H9 (cell line): ENCODE measurements around the gene RDH13. TPM values are rescaled to one million over a fixed set of nuclear protein-coding genes. Genes with fewer than 3 reads are reported as not detected.

ENCODE experiments used
- DNase-seq: peaks from one replicate; pipeline ENCODE4 v3.0.0-alpha.2; 2017
- H2AFZ ChIP-seq: one replicate; pipeline ENCODE4 v1.6.1; 2013; ENCODE audit warnings: mild to moderate bottlenecking, low read length, control low read depth, moderate library complexity
- H2AK5ac ChIP-seq: 2 replicates; pipeline ENCODE4 v1.6.1; 2013; ENCODE audit warnings: low read length, control low read depth, mixed read lengths; ENCODE audit not compliant: insufficient read length
- H2BK120ac ChIP-seq: one replicate; pipeline ENCODE4 v1.6.1; 2013; ENCODE audit warnings: low read depth, mild to moderate bottlenecking, low read length, control low read depth, inconsistent platforms; ENCODE audit not compliant: poor library complexity, severe bottlenecking
- H2BK12ac ChIP-seq: 2 replicates; pipeline ENCODE4 v1.6.1; 2013; ENCODE audit warnings: low read length, control low read depth, mixed read lengths, low read depth; ENCODE audit not compliant: insufficient read length
- H2BK15ac ChIP-seq: 2 replicates; pipeline ENCODE4 v1.6.1; 2013; ENCODE audit warnings: low read depth, low read length, control low read depth
- H2BK20ac ChIP-seq: one replicate; pipeline ENCODE4 v1.6.1; 2013; ENCODE audit warnings: low read depth, mild to moderate bottlenecking, low read length, control low read depth, inconsistent platforms; ENCODE audit not compliant: poor library complexity, severe bottlenecking
- H2BK5ac ChIP-seq: 2 replicates; pipeline ENCODE4 v1.6.1; 2013; ENCODE audit warnings: low read length, control low read depth, mixed read lengths; ENCODE audit not compliant: insufficient read length
- H3K14ac ChIP-seq: 2 replicates; pipeline ENCODE4 v1.6.1; 2013; ENCODE audit warnings: low read length, control low read depth; ENCODE audit not compliant: insufficient read depth
- H3K18ac ChIP-seq: 2 replicates; pipeline ENCODE4 v1.6.1; 2013; ENCODE audit warnings: low read depth, mild to moderate bottlenecking, mixed read lengths, low read length, control low read depth; ENCODE audit not compliant: insufficient read length
- H3K23ac ChIP-seq: 2 replicates; pipeline ENCODE4 v1.6.1; 2013; ENCODE audit warnings: low read length, control low read depth, mixed read lengths, low read depth; ENCODE audit not compliant: insufficient read length
- H3K23me2 ChIP-seq: 2 replicates; pipeline ENCODE4 v1.6.1; 2013; ENCODE audit warnings: low read depth, mild to moderate bottlenecking, mixed read lengths, low read length, control low read depth; ENCODE audit not compliant: insufficient read length, poor library complexity, severe bottlenecking
- H3K27ac ChIP-seq: 2 replicates; pipeline ENCODE4 v1.5.1; 2013; ENCODE audit warnings: low read length, control low read depth, mixed read lengths, low read depth; ENCODE audit not compliant: insufficient read length
- H3K27me3 ChIP-seq: 2 replicates; pipeline ENCODE4 v1.6.1; 2013; ENCODE audit warnings: low read length, control low read depth, inconsistent platforms; ENCODE audit not compliant: insufficient read depth
- H3K4ac ChIP-seq: 2 replicates; pipeline ENCODE4 v1.6.1; 2013; ENCODE audit warnings: low read depth, mild to moderate bottlenecking, control low read depth, inconsistent platforms, low read length, moderate library complexity
- H3K4me1 ChIP-seq: 2 replicates; pipeline ENCODE4 v1.6.1; 2013; ENCODE audit warnings: low read length, control low read depth, inconsistent platforms; ENCODE audit not compliant: insufficient read depth
- H3K4me2 ChIP-seq: 2 replicates; pipeline ENCODE4 v1.6.1; 2013; ENCODE audit warnings: low read length, control low read depth, mixed read lengths; ENCODE audit not compliant: insufficient read length, insufficient read depth
- H3K56ac ChIP-seq: 2 replicates; pipeline ENCODE4 v1.6.1; 2013; ENCODE audit warnings: low read depth, mild to moderate bottlenecking, mixed read lengths, low read length, control low read depth; ENCODE audit not compliant: insufficient read length
- H3K79me1 ChIP-seq: 2 replicates; pipeline ENCODE4 v1.6.1; 2013; ENCODE audit warnings: low read depth, mild to moderate bottlenecking, moderate library complexity, low read length, control low read depth, inconsistent platforms; ENCODE audit not compliant: insufficient read depth, poor library complexity, severe bottlenecking
- H3K79me2 ChIP-seq: 2 replicates; pipeline ENCODE4 v1.6.1; 2013; ENCODE audit warnings: low read length, control low read depth, inconsistent platforms; ENCODE audit not compliant: insufficient read depth
- H3K9ac ChIP-seq: 2 replicates; pipeline ENCODE4 v1.6.1; 2013; ENCODE audit warnings: low read length, control low read depth, mixed read lengths; ENCODE audit not compliant: insufficient read length; ENCODE audit errors: extremely low read depth
- H3K9me3 ChIP-seq: one replicate; pipeline ENCODE4 v1.6.1; 2013; ENCODE audit warnings: low read depth, low read length, inconsistent platforms; ENCODE audit not compliant: control insufficient read depth
- H3T11ph ChIP-seq: one replicate; pipeline ENCODE4 v1.6.1; 2013; ENCODE audit warnings: mild to moderate bottlenecking, low read length, control low read depth, inconsistent platforms
- H4K20me1 ChIP-seq: one replicate; pipeline ENCODE4 v1.6.1; 2013; ENCODE audit not compliant: control insufficient read depth, insufficient read length, insufficient read depth
- H4K5ac ChIP-seq: 2 replicates; pipeline ENCODE4 v1.6.1; 2013; ENCODE audit warnings: low read depth, mild to moderate bottlenecking, mixed read lengths, low read length, control low read depth; ENCODE audit not compliant: insufficient read length
- H4K8ac ChIP-seq: replicated peaks from 2 replicates; pipeline ENCODE4 v1.6.1; 2013; ENCODE audit warnings: low read length, control low read depth, mixed read lengths, low read depth; ENCODE audit not compliant: insufficient read length
- H4K91ac ChIP-seq: 2 replicates; pipeline ENCODE4 v1.6.1; 2013; ENCODE audit warnings: low read depth, mild to moderate bottlenecking, moderate library complexity, mixed read lengths, low read length, control low read depth; ENCODE audit not compliant: insufficient read length
- H3K27ac Mint-ChIP-seq, 3 experiments: 2 replicates in 2 of 3; 3 replicates in 1 of 3; pipeline ENCODE4 v1.8.0; 2020 to 2021; ENCODE audit warnings: mixed read lengths in 3 of 3, mild to moderate bottlenecking in 1 of 3, moderate library complexity in 1 of 3
- H3K27me3 Mint-ChIP-seq: 2 replicates; pipeline ENCODE4 v1.8.0; 2021; ENCODE audit warnings: low read depth, mild to moderate bottlenecking, moderate library complexity, mixed read lengths
- H3K36me3 Mint-ChIP-seq, 3 experiments: 2 replicates in 2 of 3; 3 replicates in 1 of 3; pipeline ENCODE4 v1.8.0; 2020 to 2021; ENCODE audit warnings: low read depth in 3 of 3, mixed read lengths in 3 of 3; ENCODE audit not compliant: insufficient read depth in 1 of 3
- H3K4me1 Mint-ChIP-seq, 2 experiments: 2 replicates each; pipeline ENCODE4 v1.8.0; 2020; ENCODE audit warnings: mixed read lengths in 2 of 2
- H3K4me3 Mint-ChIP-seq, 2 experiments: 2 replicates in 1 of 2; 3 replicates in 1 of 2; pipeline ENCODE4 v1.8.0; 2020 to 2021; ENCODE audit warnings: mild to moderate bottlenecking in 2 of 2, mixed read lengths in 2 of 2, moderate library complexity in 1 of 2
- H3K9me3 Mint-ChIP-seq, 2 experiments: 2 replicates in 1 of 2; 3 replicates in 1 of 2; pipeline ENCODE4 v1.8.0; 2020; ENCODE audit warnings: mild to moderate bottlenecking in 2 of 2, mixed read lengths in 2 of 2, moderate library complexity in 1 of 2
- CTCF ChIP-seq: fragments of 200-600 bp; sonication (generic); conservative IDR thresholded peaks from 3 replicates; pipeline ENCODE4 v1.8.0; 2021; ENCODE audit warnings: antibody characterized with exemption, mild to moderate bottlenecking
- whole genome bisulfite sequencing: extraction: QIAGEN DNeasy Blood & Tissue Kit; methylation state at CpG from one replicate; pipeline ENCODE4 v1.1.7; 2013; ENCODE audit warnings: missing lambda C conversion rate, low lambda C conversion rate, mixed read lengths; ENCODE audit not compliant: insufficient read length; ENCODE audit errors: extremely low coverage; 5-methylcytosine and 5-hydroxymethylcytosine counted together
- total RNA-seq: library from RNA; stranded (reverse); gene quantifications from 2 replicates; pipeline ENCODE4 v1.2.1, GENCODE V29; 2021

The RDH13 gene
- total RNA-seq, 1 experiment from 2014 or later = 21.5 TPM

- no peak overlapping the region for H3K9ac ChIP-seq
- H3K56ac ChIP-seq = no peak overlapping the region
- no peak overlapping the region for H2AK5ac ChIP-seq
- peaks cover 3% of the 10 kb centered on the region for H3K23me2 ChIP-seq
- H2BK20ac ChIP-seq = no peak overlapping the region
- H3K27ac ChIP-seq = no peak overlapping the region
- no peaks in the 10 kb centered on the region for H3K27me3 ChIP-seq
- no peak overlapping the region for H2BK12ac ChIP-seq
- no peaks in the 10 kb centered on the region for H3K4me1 ChIP-seq
- H4K20me1 ChIP-seq = peaks cover 2% of the 10 kb centered on the region
- H3K4ac ChIP-seq = no peak overlapping the region
- peaks cover 3% of the 10 kb centered on the region for H3K79me1 ChIP-seq
- no peak overlapping the region for H4K5ac ChIP-seq
- Mint-ChIP-seq H3K9me3 (no peaks in the 10 kb centered on the region; a peak in 1 of 5 replicates), H3K27ac (no peak overlapping the region), H3K4me1 (peaks cover 3 to 23% of the 10 kb centered on the region in 2 experiments), H3K4me3 (no peak overlapping the region; a peak in 1 of 5 replicates), H3K36me3 (peaks cover 5 to 17% (median 6%) of the 10 kb centered on the region in 3 experiments; a peak in 6 of 7 replicates), H3K27me3 (no peaks in the 10 kb centered on the region; the same call in 1 of the 2 replicates)
- no peak overlapping the region for H2AFZ ChIP-seq
- H4K8ac ChIP-seq = no peak overlapping the region
- H3K4me2 ChIP-seq = no peak overlapping the region
- H3T11ph ChIP-seq = no peak overlapping the region
- no peak overlapping the region for H3K23ac ChIP-seq
- no CpG with 5 or more reads among the region's 23 CpGs for WGBS
- no peaks in the 10 kb centered on the region for H3K79me2 ChIP-seq
- peak; percentile 31; the same call in 2 of the 3 replicates for TF ChIP-seq CTCF
- peak; percentile 57 for DNase-seq
- H3K9me3 ChIP-seq = no peaks in the 10 kb centered on the region
- H3K18ac ChIP-seq = no peak overlapping the region
- H2BK5ac ChIP-seq = no peak overlapping the region
- no peak overlapping the region for H2BK15ac ChIP-seq
- no peak overlapping the region for H2BK120ac ChIP-seq
- no peak overlapping the region for H3K14ac ChIP-seq
- no peak overlapping the region for H4K91ac ChIP-seq
These were observed 33.2 kb upstream of the RDH13 start for GRCh38 chr19:55096061-55096701.
